Skeletal muscle satellite cell (primary cell): ENCODE results near the gene TGFBR2.
A peak's percentile ranks its signal among the peaks of the same experiment; 100 is the strongest.

Experiments used
- H3K27me3 ChIP-seq: 2 replicates; pipeline ENCODE4 v1.7.0; 2013; ENCODE audit warnings: low read length; ENCODE audit not compliant: control insufficient read depth, insufficient read depth
- H3K36me3 ChIP-seq: 2 replicates; pipeline ENCODE4 v1.7.0; 2013; ENCODE audit warnings: mild to moderate bottlenecking, control low read depth, low read length; ENCODE audit not compliant: insufficient read depth
- H3K4me1 ChIP-seq: 2 replicates; pipeline ENCODE4 v1.7.0; 2013; ENCODE audit warnings: low read length; ENCODE audit not compliant: control insufficient read depth, insufficient read depth
- H3K4me2 ChIP-seq: 2 replicates; pipeline ENCODE4 v1.7.0; 2013; ENCODE audit warnings: mild to moderate bottlenecking, low read length
- H3K4me3 ChIP-seq: 2 replicates; pipeline ENCODE4 v1.7.0; 2013; ENCODE audit warnings: low read length
- H3K9ac ChIP-seq: 2 replicates; pipeline ENCODE4 v1.7.0; 2013; ENCODE audit warnings: mild to moderate bottlenecking, low read depth, low read length, moderate library complexity
- H3K9me3 ChIP-seq: replicated peaks from 2 replicates; pipeline ENCODE4 v1.7.0; 2013; ENCODE audit warnings: mild to moderate bottlenecking, control low read depth, low read length

The TGFBR2 gene

DNA sequence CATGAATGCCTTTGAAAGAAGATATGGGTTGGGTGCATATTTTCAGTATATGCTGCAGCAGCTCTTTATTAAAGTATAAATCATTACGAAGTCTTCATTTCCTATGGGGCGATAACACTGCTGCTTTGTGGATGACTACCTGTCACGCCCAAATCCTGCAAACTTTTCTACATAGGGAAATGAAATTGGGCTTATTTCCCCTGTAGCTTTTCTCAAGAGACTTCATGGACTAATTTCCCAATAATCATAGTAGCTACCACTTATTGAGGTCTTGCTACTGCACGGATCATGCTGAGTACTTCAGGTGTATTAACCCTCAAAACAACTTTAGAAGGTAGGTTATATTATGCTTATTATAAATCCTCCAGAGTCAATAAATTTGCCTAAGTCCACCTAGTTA, 8.0 kb downstream of the TGFBR2 start:
- Histone ChIP-seq H3K4me2 (peak overlapping the region; percentile 20), H3K36me3 (peaks cover 14% of the 10 kb centered on the region), H3K4me3 (no peak overlapping the region), H3K4me1 (peaks cover 78% of the 10 kb centered on the region), H3K9me3 (no peaks in the 10 kb centered on the region), H3K9ac (no peak overlapping the region), H3K27me3 (no peaks in the 10 kb centered on the region)

DNA sequence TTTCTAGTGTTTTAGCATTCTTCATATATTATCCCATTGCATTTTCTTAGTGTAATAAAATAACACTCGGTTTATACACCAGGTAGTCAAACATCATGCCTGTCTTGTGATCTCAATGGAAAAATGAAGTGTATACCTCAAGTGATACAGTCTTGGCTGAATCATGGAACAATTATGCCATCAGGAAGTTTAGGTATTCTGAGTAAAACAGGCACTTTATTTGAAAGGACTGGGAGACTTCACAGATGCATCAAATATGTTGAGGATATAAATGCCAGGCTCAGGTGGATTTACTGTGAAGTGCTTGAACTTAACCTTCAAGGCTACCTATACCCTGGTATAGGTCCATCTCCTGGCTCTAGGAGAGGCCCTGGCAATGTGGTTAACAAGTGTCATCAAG, 8.5 kb downstream of the TGFBR2 start:
- peaks cover 72% of the 10 kb centered on the region for H3K4me1 ChIP-seq
- no peak overlapping the region for H3K9ac ChIP-seq
- no peak overlapping the region for H3K4me3 ChIP-seq
- H3K4me2 ChIP-seq: peak overlapping the region; percentile 25
- H3K36me3 ChIP-seq: peaks cover 16% of the 10 kb centered on the region
- H3K27me3 ChIP-seq: no peaks in the 10 kb centered on the region
- no peaks in the 10 kb centered on the region for H3K9me3 ChIP-seq

DNA sequence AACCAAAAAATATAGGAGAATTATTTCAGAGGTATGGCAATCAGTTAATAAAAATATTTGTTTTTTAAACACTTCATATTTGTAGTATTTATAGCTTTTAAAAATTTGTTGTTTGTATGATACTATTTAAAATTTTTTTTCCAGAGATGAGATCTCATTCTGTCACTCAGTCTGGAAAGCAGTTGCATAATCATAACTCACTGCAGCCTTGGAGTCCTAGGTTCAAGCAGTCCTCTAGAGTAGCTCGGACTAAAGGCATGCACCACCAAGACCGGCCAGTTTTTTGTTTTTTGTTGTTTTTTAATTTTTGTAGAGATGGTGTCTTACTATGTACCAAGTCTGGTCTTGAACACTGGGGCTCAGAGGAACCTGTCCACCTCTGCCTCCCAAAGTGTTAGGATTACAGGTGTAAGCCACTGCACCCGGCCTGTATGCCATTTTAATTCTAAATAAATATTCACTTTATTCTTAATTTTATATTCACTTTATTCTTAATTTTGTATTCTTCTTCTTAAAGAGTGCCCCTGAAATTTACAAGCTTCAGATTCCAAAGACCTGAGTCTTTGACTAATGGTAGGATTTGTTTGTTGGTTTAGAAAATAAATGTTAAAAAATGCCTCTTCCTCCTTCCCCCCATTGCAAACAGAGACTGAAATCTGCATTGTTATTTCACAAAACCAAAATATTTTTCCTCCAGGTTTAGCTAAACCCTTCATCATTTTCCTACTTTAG, 9.4 kb downstream of the TGFBR2 start:
- Histone ChIP-seq H3K9ac (no peak overlapping the region), H3K27me3 (no peaks in the 10 kb centered on the region), H3K4me3 (no peak overlapping the region), H3K36me3 (peaks cover 16% of the 10 kb centered on the region), H3K9me3 (no peaks in the 10 kb centered on the region), H3K4me1 (peaks cover 69% of the 10 kb centered on the region), H3K4me2 (peak overlapping the region; percentile 48)

DNA sequence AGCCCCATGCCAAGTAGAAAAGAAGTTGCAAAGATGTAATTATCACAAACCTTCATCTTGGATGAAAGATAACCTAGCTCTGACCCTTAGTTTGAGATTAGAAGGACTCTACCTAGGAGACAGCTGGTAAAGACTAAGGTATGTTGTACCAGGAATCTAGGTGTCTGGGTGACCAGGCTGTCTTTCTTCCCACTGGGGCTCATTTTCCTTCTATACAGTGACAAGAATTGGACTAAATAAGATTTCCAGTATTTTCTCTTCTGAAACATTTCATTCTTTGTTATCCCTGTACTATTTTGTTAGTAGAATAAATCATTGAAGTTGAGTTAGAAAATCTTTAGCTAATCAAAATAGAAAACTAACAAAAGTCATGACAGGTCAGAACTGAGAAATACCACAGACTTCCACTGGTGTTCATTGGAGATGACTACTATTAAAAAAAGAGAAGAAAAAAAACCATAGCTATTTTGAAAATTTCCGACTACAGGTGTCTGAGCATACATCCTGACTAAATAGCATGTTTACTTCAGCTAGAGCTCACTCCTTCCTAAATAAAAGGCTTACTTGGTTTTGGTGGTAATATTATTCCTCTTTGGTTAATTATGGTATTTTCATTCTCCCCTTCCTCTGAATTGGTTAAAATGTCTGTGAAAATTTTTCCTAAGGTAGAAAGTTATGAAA, 10.1 kb downstream of the TGFBR2 start:
- Histone ChIP-seq H3K4me1 (peaks cover 67% of the 10 kb centered on the region), H3K27me3 (no peaks in the 10 kb centered on the region), H3K9ac (no peak overlapping the region), H3K4me2 (peak overlapping the region; percentile 48), H3K9me3 (no peaks in the 10 kb centered on the region), H3K4me3 (no peak overlapping the region), H3K36me3 (peaks cover 19% of the 10 kb centered on the region)

DNA sequence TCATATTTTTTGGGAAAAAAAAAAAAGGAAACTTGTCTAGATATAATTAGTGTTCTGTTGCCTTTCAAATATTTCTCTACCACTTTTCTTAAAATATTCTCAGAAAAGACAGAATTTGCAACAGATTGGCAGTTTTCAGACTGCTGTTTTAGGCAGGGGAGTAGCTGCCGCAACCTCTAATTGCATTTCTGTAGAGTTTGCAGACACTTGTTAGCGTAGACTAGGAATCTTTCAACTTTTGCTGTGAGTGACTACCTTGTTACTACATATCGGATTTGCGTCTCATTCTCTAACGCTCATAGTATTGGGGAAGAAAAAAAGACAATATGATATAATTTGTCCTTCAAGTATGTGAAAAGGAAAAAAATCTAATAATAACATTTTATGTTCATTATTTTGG, 10.7 kb downstream of the TGFBR2 start:
- H3K27me3 ChIP-seq: no peaks in the 10 kb centered on the region
- H3K9ac ChIP-seq: no peak overlapping the region
- no peak overlapping the region for H3K4me2 ChIP-seq
- H3K36me3 ChIP-seq: peaks cover 24% of the 10 kb centered on the region
- H3K9me3 ChIP-seq: no peaks in the 10 kb centered on the region
- no peak overlapping the region for H3K4me3 ChIP-seq
- peaks cover 67% of the 10 kb centered on the region for H3K4me1 ChIP-seq

DNA sequence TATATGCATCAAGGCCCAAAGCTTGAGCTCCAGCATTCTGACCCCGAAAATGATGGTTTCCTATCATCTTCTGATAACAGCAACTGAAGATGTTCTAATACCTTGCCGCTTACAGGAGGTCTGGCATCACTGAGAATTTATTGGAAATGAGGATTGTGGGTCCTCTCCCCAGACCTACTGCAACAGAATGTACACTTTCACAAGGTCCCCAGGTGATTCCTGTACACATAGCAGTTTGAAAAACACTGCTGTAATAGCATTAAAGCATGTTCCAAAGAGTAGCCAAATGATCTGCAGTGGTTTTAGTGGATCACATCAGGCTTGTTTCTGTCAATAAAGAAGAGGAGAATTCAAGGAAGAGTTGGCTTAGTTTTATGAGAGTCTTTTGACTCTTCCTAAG, 11.3 kb downstream of the TGFBR2 start:
- Histone ChIP-seq H3K9ac (no peak overlapping the region), H3K4me3 (no peak overlapping the region), H3K4me1 (peaks cover 67% of the 10 kb centered on the region), H3K4me2 (no peak overlapping the region), H3K36me3 (peaks cover 29% of the 10 kb centered on the region), H3K9me3 (no peaks in the 10 kb centered on the region), H3K27me3 (no peaks in the 10 kb centered on the region)

DNA sequence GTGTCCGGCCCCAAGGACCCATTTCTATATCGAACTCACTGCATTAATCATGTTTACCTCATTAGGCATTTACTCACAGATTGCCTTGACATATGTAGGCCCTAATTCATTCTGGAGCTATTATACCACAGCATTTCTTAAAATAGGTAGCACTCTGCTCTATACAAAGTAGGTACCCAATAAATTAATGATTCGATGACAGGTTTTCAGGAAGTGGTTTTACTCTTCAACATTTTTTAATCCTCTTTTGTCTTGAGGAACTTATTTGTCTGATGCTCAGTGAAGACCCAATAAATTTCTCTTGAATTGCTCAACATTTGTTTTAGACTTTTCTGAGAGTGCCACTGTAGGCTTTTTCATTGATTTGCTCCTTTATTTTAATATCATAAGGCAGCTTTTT, 12.1 kb downstream of the TGFBR2 start:
- H3K4me1 ChIP-seq: peaks cover 67% of the 10 kb centered on the region
- no peaks in the 10 kb centered on the region for H3K9me3 ChIP-seq
- H3K4me2 ChIP-seq: no peak overlapping the region
- H3K27me3 ChIP-seq: no peaks in the 10 kb centered on the region
- no peak overlapping the region for H3K4me3 ChIP-seq
- no peak overlapping the region for H3K9ac ChIP-seq
- H3K36me3 ChIP-seq: peaks cover 33% of the 10 kb centered on the region

DNA sequence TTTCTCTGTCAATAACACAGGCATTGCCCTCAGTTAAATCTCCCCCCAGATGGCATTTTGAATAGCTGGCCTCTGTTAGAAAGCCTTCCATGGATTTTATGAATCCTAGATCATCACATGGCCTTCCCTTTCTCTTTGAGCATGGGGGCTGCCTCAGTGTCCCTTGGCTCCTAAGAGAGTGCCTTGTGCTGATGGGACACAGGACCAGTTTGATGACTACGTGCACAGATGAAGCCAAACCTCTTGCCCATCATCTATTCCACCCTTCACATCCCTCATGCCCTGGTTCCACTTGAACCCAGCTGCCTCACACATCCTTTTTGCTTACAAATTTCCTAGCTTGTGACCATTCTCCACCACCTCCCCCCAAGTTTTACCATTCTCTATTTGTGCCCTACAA, 12.9 kb downstream of the TGFBR2 start:
- Histone ChIP-seq H3K9ac (no peak overlapping the region), H3K4me2 (no peak overlapping the region), H3K4me3 (no peak overlapping the region), H3K36me3 (peaks cover 35% of the 10 kb centered on the region), H3K4me1 (peaks cover 64% of the 10 kb centered on the region), H3K9me3 (no peaks in the 10 kb centered on the region), H3K27me3 (no peaks in the 10 kb centered on the region)

DNA sequence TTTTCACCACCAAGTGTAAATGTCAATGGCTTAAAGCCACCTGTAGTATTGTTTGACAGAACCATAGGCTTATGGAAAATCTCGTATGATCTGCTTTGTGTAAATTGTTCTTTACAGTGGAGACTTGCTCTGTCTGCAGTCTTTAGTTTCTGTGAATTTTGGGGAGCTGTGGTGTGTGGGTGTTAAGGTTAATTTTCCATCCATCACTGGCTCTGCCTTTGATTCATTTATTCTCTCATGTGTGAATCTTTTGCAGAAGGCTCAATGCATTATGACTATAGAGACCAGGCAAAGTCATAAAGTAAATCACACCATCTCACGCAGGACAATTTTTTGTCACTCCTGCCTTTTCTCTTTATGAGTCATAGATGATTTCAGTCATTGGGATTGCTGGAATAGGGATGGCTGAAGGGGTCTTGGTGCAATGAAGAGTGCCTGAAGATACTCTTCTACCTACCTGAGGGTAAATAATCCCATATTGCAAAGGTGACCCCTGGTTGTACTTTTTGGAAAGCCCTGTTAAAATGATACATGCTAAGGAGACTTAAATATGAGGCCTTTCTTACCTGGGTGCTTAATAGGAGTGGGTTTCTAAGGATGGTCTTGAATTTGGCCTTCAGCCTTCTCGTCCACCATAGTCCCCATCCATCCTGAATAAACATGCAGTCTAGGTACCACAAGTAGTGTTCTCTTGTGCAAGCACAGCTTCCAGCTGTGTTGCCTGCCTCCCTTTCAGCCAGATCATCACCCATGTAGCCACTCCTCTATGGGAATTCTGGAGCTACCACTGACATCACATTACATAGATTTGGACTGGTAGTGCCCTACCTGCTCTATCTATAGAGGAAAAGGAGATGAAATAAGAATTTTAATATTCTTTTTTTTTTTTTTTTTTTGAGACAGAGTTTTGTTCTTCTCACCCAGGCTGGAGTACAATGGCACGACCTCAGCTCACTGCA, 14.3 kb downstream of the TGFBR2 start:
- Histone ChIP-seq H3K4me2 (no peak overlapping the region), H3K36me3 (peaks cover 41% of the 10 kb centered on the region), H3K9me3 (no peaks in the 10 kb centered on the region), H3K27me3 (no peaks in the 10 kb centered on the region), H3K4me3 (no peak overlapping the region), H3K9ac (no peak overlapping the region), H3K4me1 (peaks cover 57% of the 10 kb centered on the region)

DNA sequence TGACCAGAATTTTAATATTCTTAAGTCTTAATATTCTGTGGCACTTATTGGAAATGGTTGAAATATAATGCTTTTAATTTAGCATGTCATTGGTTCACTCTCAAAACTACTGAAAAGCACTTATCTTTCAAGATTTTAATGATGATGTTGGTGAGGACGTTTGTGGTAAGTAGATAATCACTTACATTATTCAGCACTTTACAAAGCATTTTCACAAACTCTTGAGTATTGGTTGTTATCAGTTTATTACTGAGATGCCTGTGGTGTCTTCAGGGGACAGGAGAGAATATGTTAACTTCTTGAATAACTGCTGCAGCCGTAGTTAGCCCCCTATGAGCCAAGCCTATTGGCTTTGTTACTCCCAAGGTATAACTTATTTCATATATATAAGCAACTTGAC, 15.2 kb downstream of the TGFBR2 start:
- no peak overlapping the region for H3K9ac ChIP-seq
- H3K9me3 ChIP-seq: no peaks in the 10 kb centered on the region
- peaks cover 47% of the 10 kb centered on the region for H3K36me3 ChIP-seq
- H3K27me3 ChIP-seq: no peaks in the 10 kb centered on the region
- H3K4me3 ChIP-seq: no peak overlapping the region
- peak overlapping the region; percentile 19 for H3K4me2 ChIP-seq
- peaks cover 57% of the 10 kb centered on the region for H3K4me1 ChIP-seq

DNA sequence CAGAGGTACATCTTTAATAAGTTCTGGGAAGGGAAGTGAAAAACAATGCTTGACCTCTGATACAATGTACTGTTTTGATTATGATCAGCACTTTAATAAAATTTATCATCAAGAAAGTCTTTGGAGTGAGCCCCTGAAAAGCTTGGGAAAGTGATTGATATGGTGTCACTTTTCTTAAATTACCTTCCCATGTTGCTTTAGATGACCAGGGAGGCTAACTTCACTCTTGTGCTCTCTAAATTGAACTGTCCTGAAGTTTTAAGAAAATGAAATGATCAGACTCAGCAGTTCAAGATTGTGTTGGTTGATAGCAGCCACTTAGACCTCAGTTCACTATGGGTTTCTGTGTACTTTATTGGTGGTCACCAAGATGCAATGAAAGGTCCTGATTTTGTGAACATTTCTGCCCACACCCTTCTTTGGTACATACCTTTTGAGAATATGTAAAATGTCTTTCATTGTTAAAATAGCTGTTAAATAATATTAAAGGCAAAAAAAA, 15.7 kb downstream of the TGFBR2 start:
- Histone ChIP-seq H3K9ac (no peak overlapping the region), H3K36me3 (peaks cover 51% of the 10 kb centered on the region), H3K4me1 (peaks cover 57% of the 10 kb centered on the region), H3K9me3 (no peaks in the 10 kb centered on the region), H3K4me2 (peak overlapping the region; percentile 19), H3K27me3 (no peaks in the 10 kb centered on the region), H3K4me3 (no peak overlapping the region)
